ENCODE results near the gene RCOR2. TPM values are rescaled to one million over a fixed set of nuclear protein-coding genes. Genes with fewer than 3 reads are reported as not detected.

The RCOR2 gene
- total RNA-seq, 1 donor from 2014 or later = 2.6 TPM

DNA sequence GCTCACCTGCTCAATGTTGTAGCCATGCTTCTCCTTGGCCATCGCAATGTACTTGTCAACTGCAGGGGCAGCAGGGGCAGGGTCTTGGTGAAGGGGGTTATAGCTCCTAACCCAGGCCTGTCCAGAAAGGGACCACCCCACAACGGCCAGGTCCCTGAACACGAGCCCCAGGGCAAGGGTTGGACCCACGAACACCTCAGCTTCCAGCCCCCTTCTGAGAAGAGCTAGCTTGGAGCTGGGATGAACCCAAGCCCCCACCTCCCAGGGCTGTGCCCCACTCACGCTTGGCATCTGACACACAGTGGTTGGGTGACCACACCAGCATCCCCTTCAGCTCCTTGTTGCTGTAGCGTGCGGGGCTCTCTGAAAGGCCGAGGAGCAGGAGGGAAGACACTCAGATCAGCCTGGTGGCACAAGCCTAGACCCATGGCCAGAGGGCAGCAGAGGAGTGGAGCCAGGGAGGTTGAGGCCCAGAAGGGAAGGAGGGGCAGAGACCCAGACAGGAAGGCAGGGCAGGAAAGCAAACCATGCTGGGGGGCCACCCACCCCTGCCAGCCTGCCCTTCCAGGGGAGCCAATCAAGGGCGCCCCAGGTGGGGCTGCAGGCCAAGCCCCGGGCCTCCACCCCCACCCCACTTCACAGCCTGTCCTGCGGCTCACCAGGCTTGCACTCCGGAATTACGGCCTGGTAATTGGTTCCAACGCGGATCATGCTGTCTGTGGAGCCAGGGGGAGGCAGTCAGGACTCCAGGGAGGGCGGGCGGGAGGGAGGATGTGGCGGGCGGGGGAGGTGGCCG is 1.9 kb downstream of the RCOR2 start:
- TF ChIP-seq, protein P1, sequence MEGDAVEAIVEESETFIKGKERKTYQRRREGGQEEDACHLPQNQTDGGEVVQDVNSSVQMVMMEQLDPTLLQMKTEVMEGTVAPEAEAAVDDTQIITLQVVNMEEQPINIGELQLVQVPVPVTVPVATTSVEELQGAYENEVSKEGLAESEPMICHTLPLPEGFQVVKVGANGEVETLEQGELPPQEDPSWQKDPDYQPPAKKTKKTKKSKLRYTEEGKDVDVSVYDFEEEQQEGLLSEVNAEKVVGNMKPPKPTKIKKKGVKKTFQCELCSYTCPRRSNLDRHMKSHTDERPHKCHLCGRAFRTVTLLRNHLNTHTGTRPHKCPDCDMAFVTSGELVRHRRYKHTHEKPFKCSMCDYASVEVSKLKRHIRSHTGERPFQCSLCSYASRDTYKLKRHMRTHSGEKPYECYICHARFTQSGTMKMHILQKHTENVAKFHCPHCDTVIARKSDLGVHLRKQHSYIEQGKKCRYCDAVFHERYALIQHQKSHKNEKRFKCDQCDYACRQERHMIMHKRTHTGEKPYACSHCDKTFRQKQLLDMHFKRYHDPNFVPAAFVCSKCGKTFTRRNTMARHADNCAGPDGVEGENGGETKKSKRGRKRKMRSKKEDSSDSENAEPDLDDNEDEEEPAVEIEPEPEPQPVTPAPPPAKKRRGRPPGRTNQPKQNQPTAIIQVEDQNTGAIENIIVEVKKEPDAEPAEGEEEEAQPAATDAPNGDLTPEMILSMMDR (IDR thresholded peaks at IDR 0.05) = no peak
- peaks cover 24% of the 10 kb centered on the region for H3K4me1 Mint-ChIP-seq (ENCODE audit: unreplicated experiment)
- no peak overlapping the region for H3K27ac Mint-ChIP-seq (ENCODE audit: unreplicated experiment)
- H3K4me3 Mint-ChIP-seq (ENCODE audit: unreplicated experiment) = no peak overlapping the region
- no peaks in the 10 kb centered on the region for H3K36me3 Mint-ChIP-seq (ENCODE audit: unreplicated experiment)
- DNase-seq (ENCODE audit: extremely low spot score, unreplicated experiment) = no peak
- no peaks in the 10 kb centered on the region for H3K9me3 Mint-ChIP-seq (ENCODE audit: unreplicated experiment)
- no peaks in the 10 kb centered on the region for H3K27me3 Mint-ChIP-seq (ENCODE audit: unreplicated experiment)

DNA sequence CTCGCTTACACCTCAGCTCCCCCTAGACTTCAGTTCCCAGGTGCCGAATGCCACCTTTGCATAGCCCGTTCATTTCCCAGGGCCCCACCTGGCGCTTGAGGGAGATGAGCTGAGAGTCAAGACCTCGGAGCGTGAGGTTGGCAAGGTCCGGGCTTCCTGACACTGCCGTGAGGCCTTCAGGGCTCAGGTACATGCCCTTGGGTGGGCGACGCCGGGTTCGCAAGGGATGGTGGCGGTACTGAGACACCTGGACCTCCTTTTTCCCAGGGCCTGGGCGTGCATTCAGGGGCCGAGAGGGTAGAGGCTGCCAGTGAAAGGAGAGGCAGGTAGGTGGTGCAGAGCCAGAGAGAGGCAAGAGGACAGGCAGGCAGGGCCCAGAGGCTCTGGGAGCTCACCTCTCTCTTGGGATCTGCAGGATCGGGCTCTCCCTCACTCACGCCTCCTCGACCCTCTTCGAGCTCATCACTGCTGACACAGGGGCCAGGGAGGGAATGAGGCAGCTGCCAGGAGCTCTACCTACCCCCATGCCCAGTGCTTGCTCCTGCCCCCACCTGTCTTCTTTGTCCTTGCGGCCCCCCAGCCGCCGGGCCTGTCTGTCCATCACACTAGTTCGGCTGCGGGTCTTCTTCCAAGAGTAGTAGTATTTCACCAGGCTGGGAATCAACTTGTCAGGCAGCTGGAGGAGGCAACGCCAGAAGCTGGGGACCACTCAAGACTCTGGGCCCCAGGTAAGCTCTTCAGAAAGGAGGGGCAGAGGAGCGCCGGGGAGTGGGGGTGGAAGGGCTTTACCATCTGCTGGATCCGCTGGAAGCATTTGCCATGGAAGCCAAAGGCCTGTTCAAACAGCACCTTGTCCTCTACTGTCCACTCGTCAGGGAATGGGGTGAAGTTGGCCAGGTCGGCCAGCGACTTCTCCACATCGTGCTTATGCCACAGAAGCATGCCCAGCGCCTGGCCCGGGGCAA is 2.8 kb downstream of the RCOR2 start:
- Mint-ChIP-seq H3K4me3 (ENCODE audit: unreplicated experiment) (no peak overlapping the region), H3K9me3 (ENCODE audit: unreplicated experiment) (no peaks in the 10 kb centered on the region), H3K36me3 (ENCODE audit: unreplicated experiment) (no peaks in the 10 kb centered on the region), H3K27me3 (ENCODE audit: unreplicated experiment) (no peaks in the 10 kb centered on the region), H3K4me1 (ENCODE audit: unreplicated experiment) (peaks cover 27% of the 10 kb centered on the region), H3K27ac (ENCODE audit: unreplicated experiment) (no peak overlapping the region)
- TF ChIP-seq, protein P1 (IDR thresholded peaks at IDR 0.05) = no peak
- no peak for DNase-seq (ENCODE audit: extremely low spot score, unreplicated experiment)

DNA sequence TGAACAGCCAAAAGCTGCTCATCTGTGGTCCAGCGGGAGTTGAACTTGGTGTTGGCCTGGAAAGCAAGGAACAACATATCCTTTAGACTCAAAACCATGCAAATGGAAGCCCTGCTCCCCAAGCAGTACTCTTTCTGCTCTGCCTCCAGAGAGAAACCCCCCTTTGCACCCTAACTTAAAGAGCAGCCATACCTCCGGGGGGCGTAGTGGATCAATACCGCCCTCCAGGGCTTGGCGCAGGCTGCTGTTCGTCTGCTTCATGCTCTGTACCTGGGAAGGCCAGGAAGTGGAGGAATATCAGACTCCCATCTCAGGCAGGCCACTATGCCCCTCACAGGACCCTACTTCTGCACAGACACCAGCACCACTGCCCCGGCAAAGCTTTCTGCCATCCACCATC is 4.3 kb downstream of the RCOR2 start:
- no peak for DNase-seq (ENCODE audit: extremely low spot score, unreplicated experiment)
- TF ChIP-seq, protein P1 (IDR thresholded peaks at IDR 0.05) = no peak
- Mint-ChIP-seq H3K36me3 (ENCODE audit: unreplicated experiment) (no peaks in the 10 kb centered on the region), H3K4me1 (ENCODE audit: unreplicated experiment) (peaks cover 18% of the 10 kb centered on the region), H3K27me3 (ENCODE audit: unreplicated experiment) (no peaks in the 10 kb centered on the region), H3K27ac (ENCODE audit: unreplicated experiment) (no peak overlapping the region), H3K9me3 (ENCODE audit: unreplicated experiment) (no peaks in the 10 kb centered on the region), H3K4me3 (ENCODE audit: unreplicated experiment) (no peak overlapping the region)

DNA sequence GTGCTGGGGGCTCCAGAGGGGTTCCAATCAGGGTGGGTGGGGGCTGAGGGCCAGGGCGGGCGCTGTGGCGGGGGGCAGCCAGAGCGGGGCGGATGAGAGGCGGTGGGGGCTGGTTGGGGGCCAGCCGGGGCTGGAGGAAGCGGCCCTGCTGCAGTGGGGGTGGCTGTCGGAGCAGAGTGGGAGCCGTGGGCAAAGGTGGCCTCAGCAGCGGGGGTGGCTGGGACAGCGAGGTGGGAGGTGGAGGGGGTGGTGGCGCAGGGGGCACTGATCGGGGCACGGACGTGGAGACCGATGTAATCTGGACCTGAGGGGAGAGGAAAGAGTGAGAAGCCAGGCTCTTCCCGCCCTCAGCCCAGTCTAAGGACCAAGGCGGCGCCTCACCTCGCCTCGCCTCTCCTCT is 5.1 kb downstream of the RCOR2 start:
- DNase-seq (ENCODE audit: extremely low spot score, unreplicated experiment) = no peak
- Mint-ChIP-seq H3K36me3 (ENCODE audit: unreplicated experiment) (no peaks in the 10 kb centered on the region), H3K4me3 (ENCODE audit: unreplicated experiment) (no peak overlapping the region), H3K9me3 (ENCODE audit: unreplicated experiment) (no peaks in the 10 kb centered on the region), H3K27ac (ENCODE audit: unreplicated experiment) (no peak overlapping the region), H3K4me1 (ENCODE audit: unreplicated experiment) (peaks cover 15% of the 10 kb centered on the region), H3K27me3 (ENCODE audit: unreplicated experiment) (no peaks in the 10 kb centered on the region)
- TF ChIP-seq, protein P1 (IDR thresholded peaks at IDR 0.05) = no peak

DNA sequence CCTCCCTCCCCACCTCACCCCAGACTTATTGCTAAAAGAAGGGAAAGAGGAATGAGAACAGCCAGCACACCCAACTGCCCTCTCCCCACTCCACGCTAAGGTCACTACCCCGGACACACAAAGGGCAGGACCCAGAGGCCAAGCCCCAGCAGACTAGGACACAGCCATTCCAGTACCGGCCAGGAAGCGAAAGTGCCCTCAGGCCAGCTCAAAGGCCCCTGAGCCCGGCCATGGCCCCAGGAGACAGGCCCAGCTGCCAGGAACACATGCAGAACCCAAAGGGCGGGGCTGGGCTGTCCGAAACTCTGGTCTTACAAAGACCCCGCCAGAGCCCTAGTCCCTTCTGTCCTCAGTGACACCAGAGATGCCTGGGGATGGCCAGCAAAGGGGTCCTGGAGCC is 5.5 kb downstream of the RCOR2 start:
- Mint-ChIP-seq H3K9me3 (ENCODE audit: unreplicated experiment) (no peaks in the 10 kb centered on the region), H3K4me1 (ENCODE audit: unreplicated experiment) (peaks cover 15% of the 10 kb centered on the region), H3K27ac (ENCODE audit: unreplicated experiment) (no peak overlapping the region), H3K36me3 (ENCODE audit: unreplicated experiment) (peaks cover 1% of the 10 kb centered on the region), H3K27me3 (ENCODE audit: unreplicated experiment) (no peaks in the 10 kb centered on the region), H3K4me3 (ENCODE audit: unreplicated experiment) (no peak overlapping the region)
- DNase-seq (ENCODE audit: extremely low spot score, unreplicated experiment) = no peak
- TF ChIP-seq, protein P1 (IDR thresholded peaks at IDR 0.05) = no peak

All from osteocyte (in vitro differentiated cells).